Activated CD4-positive, CD25-positive, alpha-beta regulatory T cell treated with anti-CD3 and anti-CD28 coated beads, Interleukin-2, amount 50 U/mL, for 16 hours (primary cell): Measurements from ENCODE around the gene ZNF587.
"Not testable (repeated sequence)": the region's sequence is repeated elsewhere in the genome, so short reads cannot be mapped to it uniquely, and the experiment has no call there.

Source experiments
- DNase-seq: peaks from one replicate; pipeline ENCODE4 v3.0.0-alpha.2; 2020; ENCODE audit warnings: low read depth, low spot score

The ZNF587 gene

GRCh38 chr19:57823155-57823554, 26.5 kb upstream of the ZNF587 start:
- DNase-seq: not testable (repeated sequence)

GRCh38 chr19:57823608-57824007, 26.1 kb upstream of the ZNF587 start:
- not testable (repeated sequence) for DNase-seq

GRCh38 chr19:57825511-57825910, 24.1 kb upstream of the ZNF587 start:
- DNase-seq: no peak

GRCh38 chr19:57829316-57829715, 20.3 kb upstream of the ZNF587 start:
- no peak for DNase-seq

- no peak for DNase-seq
These were observed 19.5 kb upstream of the ZNF587 start, which contains the start of gene ZNF587B for GRCh38 chr19:57830071-57830602. TSS of gene ZNF587B (plus strand) at chr19:57830299. CDS start at chr19:57830529, 230 bp downstream.

GRCh38 chr19:57836991-57837390, 12.7 kb upstream of the ZNF587 start:
- DNase-seq: not testable (repeated sequence)

- not testable (repeated sequence) for DNase-seq
These were observed 11.0 kb upstream of the ZNF587 start for GRCh38 chr19:57838622-57839191.

- DNase-seq: no peak
These were observed 8.4 kb upstream of the ZNF587 start for GRCh38 chr19:57841122-57841763.

GRCh38 chr19:57847164-57847563, 2.5 kb upstream of the ZNF587 start:
- not testable (repeated sequence) for DNase-seq

GRCh38 chr19:57849162-57849665, 445 bp upstream of the ZNF587 start:
- not testable (repeated sequence) for DNase-seq

- DNase-seq: no peak
These were observed 926 bp downstream of the ZNF587 start for GRCh38 chr19:57850553-57851017.

GRCh38 chr19:57851812-57852603, 2.3 kb downstream of the ZNF587 start:
- not testable (repeated sequence) for DNase-seq

- DNase-seq: not testable (repeated sequence)
These were observed 4.5 kb downstream of the ZNF587 start for GRCh38 chr19:57854117-57854516.

GRCh38 chr19:57862351-57862750, 12.7 kb downstream of the ZNF587 start:
- DNase-seq: not testable (repeated sequence)

- no peak for DNase-seq
These were observed 18.3 kb downstream of the ZNF587 start for GRCh38 chr19:57867868-57868492.

- not testable (repeated sequence) for DNase-seq
These were observed 20.0 kb downstream of the ZNF587 start for GRCh38 chr19:57869655-57870054.

GRCh38 chr19:57870225-57870624, 20.6 kb downstream of the ZNF587 start:
- DNase-seq: no peak

GRCh38 chr19:57872450-57872849, 22.8 kb downstream of the ZNF587 start:
- DNase-seq: no peak

- DNase-seq: not testable (repeated sequence)
These were observed 24.5 kb downstream of the ZNF587 start for GRCh38 chr19:57873883-57874799.

GRCh38 chr19:57886046-57886445, 36.4 kb downstream of the ZNF587 start:
- no peak for DNase-seq
